ENCODE measurements around the gene RNASE9.

DNA sequence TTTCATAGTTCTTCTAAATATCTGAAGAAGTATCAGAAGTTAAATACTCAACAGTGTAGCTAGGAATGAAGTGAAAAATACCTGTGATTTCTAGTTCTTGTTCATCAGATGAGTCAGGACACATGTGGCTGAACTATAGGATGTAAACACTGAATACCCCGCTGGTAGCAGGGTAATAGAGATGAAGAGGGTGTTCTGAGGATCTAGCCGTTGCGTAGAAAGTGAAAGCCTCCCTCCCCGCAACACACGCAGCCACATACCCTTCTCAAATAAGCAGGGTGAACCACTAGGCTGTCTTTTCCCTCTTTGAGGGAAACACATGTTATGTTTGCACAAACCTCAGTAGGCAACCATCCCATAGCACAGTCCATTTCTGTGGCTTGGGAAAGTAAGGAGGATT lies 46.8 kb upstream of the RNASE9 start:
- TF ChIP-seq, protein P1, sequence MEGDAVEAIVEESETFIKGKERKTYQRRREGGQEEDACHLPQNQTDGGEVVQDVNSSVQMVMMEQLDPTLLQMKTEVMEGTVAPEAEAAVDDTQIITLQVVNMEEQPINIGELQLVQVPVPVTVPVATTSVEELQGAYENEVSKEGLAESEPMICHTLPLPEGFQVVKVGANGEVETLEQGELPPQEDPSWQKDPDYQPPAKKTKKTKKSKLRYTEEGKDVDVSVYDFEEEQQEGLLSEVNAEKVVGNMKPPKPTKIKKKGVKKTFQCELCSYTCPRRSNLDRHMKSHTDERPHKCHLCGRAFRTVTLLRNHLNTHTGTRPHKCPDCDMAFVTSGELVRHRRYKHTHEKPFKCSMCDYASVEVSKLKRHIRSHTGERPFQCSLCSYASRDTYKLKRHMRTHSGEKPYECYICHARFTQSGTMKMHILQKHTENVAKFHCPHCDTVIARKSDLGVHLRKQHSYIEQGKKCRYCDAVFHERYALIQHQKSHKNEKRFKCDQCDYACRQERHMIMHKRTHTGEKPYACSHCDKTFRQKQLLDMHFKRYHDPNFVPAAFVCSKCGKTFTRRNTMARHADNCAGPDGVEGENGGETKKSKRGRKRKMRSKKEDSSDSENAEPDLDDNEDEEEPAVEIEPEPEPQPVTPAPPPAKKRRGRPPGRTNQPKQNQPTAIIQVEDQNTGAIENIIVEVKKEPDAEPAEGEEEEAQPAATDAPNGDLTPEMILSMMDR (conservative IDR thresholded peaks at IDR 0.05 in 1 of 2, IDR thresholded peaks at IDR 0.05 in 1 of 2; ENCODE audit: extremely low read depth in 1 of 2, insufficient read depth in 1 of 2, low read depth in 1 of 2, low read length in 2 of 2) = no peak
- no peak for TF ChIP-seq EZH2 (IDR thresholded peaks at IDR 0.05; ENCODE audit: borderline replicate concordance, low read length)

Data from mammary epithelial cell (primary cell).